ENCODE measurements around the gene CCDC178.

CCDC178 gene

DNA sequence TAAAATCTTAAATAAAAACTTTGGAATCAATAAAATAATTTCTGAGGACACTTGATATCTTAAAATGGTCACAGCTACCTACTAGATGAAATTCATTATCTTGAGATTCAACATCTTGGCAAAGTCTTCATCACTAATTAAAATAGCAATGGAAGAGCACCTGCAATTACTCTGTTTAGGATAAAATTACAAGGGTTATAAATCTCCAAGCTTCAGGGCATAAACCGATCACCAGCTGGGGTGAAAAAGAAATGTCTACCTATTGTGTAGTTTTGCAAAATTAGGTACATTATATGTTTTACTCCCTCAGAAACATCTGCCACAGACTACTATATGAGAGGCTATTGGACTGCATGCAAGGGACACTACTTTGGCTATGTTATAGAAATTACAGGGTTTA is 327.1 kb downstream of the CCDC178 start:
- DNase-seq: no peak

DNA sequence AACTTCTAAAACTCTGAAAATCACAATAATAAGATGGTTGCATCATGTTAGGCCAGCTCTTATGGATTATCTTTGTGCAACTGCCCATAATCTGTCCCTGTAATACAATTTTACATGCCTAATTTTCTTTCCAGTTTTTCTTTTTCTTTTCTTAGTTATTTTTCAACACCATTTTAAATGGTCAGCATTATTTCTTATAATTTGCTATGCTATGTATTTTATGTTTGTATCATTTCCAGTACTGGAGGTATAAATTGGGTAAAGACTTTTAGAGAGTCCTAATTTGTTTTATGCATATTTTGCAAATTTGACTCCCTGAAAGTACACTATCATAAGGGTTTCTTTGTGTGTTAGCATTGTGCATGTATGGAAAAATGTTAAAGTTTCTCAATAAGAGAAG is 333.0 kb downstream of the CCDC178 start:
- no peak for DNase-seq

DNA sequence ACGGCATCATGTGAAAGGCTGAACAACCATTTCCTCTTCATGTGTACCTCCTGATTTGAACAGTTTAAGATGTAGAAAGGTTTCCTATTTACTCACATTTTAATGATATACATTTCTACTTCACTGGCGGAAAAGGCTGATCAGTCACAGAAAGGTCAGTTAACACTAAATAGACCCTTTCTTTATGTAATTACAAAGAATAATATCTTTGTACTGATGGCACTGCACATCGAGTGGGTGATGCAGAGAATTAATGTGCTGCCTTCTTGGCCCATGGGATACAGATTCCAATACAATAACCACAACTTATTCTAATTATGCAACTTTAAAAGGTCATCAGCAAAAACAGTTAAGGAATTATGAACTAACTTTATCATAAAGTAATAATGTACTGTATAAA is 339.2 kb downstream of the CCDC178 start:
- no peak for DNase-seq

DNA sequence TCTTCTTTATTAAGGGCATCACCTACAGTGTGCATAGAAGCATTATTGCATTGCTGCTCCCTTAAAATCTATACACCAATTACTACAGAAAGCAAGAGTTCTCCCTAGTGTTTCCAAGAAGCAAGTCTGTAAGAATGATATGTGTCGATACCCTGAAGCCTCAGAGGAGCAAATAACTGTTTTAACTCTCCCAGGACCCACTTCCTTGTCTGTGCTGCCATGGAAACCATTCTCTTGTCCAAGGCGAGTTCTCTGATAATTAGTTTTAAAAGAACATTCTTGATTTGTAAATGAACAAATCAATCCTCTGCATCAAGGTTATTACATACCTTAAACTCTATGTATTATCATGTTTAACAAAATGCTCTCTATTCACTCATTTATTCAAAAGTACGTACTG is 340.9 kb downstream of the CCDC178 start:
- no peak for DNase-seq

DNA sequence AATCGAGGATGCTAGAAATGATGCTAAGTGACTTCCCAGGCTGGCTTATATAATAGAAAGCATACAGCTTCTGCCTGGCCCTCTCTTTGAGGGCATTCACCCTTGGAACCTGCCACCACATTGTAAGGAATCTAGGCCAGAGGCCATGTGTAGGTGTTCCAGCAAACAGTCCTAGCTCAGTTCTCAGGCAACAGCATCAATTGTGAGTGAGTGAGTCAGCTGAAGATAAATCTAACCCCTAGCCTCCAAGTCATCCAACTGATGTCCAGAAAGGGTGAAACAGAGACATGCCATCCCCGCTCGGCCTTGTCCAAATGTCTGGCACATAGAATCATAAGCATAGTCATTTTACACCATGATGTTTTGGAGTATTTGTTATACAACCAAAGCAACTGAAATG is 343.4 kb downstream of the CCDC178 start:
- DNase-seq: no peak

DNA sequence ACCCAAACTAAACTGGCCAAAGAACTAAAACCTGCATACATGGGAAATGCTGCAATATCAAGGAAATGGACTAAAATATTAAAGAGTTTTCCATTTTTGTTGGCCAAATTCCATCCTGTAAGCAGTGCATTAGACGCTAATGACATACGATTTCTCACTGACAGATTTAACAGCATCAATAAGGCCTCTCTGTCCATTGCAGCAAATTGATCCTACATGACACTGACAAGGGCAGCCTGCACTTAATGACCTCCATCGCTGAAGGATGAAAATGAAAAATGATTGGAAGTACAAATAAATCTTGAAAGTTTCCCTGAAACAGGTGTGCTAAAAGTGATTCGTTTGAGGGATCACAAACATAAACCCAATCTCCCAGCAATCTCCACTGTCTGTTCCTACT is 350.1 kb downstream of the CCDC178 start:
- DNase-seq: no peak

DNA sequence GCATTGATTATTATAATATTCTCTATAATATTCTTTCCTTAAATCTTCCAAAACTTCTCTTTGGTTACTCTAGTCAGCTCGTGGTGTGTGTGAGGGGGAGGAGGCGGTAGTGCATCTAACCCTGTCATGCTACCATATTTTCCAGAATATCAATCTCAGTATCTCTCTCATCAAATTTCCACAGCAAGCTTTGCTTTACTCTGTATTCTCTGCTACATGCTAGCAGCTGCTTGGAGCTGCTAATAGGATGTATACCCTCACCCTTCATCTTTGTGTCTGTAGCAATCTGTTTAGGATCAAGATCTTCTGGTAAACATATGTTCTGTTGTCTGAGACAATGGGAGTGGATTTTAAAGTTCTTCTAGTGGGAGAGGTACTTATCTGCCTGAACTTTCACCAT is 363.9 kb downstream of the CCDC178 start:
- no peak for DNase-seq

DNA sequence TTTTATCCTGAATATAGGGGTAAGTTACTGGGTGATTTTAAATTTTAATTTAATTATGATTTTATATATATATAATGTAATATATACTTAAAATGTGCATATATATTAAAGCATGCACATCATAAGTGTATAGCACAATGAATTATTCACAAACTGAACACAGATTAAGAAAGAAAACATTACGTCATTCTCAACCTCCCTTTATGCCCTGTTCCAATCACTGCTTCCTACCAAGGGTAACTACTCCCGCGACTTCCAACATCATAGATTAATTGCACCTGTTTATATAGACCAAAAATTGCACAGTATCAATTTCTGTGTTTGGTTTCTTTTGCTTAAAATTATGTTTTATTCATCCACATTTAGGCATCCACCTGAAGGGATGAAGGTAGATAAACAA is 366.4 kb downstream of the CCDC178 start:
- DNase-seq: no peak

DNA sequence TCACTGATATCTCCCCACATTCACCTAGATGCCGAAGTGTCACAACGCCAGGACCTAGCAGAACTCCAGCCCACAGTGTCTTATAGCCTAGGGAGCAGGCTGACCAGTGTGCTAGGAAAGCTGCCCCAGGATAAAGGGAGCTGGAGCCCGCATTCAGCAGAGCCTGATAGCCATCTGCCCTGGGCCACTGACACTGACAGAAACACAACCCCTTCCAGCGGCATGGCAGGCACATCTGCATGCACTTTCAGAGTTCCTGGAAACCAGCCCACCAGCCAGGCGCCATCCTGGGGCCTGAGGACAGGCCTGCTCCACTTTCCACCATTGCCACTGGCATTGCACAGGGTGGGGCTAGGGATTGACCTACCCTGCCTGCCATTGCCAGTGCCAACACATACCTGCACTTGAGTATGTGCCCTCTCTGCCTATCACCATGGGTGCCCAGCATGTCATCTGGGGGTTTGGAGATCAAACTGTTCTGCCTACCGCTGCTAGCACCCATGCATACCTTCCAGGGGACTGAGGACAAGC is 377.6 kb downstream of the CCDC178 start:
- DNase-seq: no peak

DNA sequence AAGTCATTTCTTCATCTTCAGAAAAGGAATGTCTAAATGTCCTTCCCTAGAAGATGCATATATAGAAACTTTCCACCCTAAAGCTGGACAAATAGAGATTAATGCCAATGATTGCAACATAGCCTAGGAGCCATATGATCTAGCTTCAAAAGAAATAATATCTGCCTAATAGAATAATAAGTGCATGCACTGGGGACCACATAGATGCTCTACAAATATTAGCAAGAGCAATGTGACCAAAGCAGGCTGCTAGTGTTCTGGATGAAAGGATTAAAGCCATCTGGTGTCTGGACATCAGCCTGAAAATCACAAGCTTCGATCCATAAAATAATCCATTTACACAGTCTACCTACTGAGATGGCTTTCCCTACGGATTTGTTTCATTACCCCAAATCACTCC is 387.6 kb downstream of the CCDC178 start:
- no peak for DNase-seq

DNA sequence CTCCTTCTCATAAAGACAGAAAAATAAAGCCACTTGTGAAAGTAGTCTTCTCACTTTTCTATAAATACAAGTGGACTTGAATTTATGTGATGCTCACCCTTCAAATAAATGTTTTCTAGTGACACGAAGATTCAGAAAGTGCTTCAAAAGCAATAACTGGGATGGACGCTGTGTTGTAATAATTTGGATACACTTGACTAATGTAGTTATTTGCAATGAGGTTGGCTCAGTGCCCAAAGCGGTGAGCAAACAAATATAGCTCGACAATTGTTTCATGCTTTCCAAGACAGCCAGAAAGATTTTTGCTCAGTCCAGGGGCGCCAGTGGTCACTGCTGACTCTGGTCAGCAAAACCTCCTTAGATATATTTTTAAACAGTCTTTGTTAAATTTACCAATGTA is 389.1 kb downstream of the CCDC178 start:
- DNase-seq: no peak

DNA sequence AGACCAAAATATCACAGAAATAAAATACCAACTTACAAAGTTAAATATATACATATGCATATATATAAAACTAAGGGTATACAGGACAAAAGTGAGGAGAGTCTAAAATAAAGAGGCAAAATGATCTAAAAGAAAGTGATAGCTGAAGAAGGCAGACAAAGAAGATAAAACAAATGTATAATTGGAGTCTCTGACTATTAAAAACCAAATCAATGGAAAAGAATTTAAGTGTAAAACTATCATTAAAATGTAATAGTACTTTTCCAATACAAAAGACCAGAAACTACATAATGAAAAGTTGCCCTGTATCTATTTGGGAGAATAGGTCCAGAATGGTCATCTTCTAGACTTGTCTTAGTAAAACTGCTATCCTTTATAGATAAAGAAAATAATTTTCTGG is 400.3 kb downstream of the CCDC178 start:
- no peak for DNase-seq

DNA sequence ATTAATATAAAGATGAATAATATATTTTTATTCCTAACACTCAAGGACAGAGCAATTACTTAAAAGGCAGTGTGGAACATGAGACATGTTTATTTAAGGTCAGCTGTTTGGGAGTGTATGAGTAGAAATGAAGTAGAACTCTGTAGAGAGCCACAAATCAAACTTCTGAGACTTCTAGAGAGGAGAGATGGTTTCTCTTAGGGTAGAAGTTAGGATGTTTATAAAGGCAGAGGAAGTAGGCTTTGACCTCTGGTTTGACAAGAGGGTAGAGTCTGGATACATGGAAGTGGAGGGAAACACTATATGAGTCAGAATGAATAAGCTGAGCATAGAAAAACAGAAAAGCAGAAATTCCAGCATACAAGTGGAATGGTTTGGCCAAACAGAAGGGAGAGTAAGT is 405.6 kb downstream of the CCDC178 start:
- DNase-seq: no peak

DNA sequence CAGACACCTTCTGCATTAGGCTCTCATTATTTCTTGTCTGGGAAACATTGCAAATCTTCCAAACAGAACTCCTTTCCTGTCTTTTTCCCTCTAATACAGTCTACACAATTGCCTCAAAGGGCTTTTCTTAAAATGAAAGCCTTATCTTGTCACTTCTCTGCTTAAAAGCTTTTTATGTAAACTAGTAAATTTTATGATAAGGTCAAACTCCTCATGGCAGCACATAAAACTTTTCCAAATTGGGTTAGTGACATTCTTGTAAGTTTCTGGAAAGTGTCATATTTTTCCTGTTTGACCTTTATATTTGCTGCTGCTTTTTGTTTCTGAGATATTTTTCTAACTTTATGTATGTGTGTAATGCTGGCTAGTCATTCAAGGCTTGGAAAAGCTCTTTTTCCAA is 406.3 kb downstream of the CCDC178 start:
- no peak for DNase-seq

DNA sequence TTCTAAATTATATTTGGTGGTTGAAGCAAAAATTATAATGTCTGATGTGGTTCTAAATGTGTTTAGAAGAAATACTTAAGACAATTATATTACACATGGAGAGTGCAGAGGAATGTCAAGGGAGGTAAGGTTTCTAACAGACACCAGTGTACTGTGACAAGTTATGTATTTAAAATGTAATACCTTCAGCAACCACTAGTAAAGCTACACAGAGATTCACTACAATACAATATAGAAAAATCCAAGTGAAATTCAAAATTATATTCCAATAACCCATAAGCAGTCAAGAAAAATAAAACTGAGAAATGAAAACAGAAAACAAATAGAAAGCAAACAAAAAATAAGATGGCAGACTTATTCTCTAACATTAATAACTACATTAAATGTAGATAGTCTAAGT is 418.2 kb downstream of the CCDC178 start:
- no peak for DNase-seq

DNA sequence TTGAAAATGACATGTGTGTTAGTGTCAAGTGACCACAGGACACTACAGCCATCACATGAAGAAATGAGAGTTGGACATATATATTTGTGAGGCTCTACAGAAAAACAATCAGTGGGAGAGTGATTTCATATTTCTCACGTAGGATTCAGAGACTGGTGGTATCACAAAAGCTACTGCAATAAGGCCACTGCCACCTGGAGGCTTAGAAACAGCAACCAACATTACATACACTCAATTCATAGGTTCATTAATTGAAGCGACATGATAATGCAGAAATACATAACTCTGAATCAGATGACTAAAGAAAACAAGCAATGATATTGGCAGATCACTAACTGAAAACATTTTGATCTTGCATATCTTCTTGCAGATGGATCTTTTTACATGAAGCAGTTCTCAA is 419.6 kb downstream of the CCDC178 start:
- no peak for DNase-seq

DNA sequence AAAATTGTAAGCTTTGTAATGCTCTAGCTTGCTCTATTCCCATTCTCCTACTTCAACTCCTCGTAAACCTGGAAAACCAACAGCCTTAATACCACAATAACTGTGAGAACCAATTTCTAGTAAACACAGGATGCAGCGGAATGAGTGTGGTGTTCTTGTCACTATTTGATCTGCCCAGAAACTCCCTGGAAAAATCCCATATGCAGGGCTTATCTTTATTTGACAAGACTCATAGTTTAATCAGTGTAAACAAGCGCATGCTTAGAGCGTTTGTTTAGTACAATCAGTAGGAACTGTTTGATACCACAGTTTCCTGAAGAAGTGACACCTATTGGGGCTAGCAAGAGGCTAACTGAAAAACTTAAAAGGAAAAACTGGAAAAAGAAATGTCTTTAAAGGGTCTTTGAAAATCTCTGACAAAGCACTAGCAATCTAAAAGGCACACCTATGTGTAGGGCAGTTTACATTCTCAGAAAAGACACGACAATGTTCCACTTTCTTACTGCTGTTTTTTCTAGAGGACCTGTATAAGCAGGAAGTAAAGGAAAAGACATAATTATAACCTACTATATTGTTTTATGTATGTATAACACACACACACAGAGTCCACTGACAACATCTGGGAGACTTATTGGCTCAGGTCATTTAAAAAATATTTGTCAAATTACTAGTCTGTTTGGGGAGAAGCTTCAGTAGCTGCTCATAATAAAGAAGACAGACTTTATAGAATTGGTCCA is 426.3 kb downstream of the CCDC178 start:
- DNase-seq: no peak

DNA sequence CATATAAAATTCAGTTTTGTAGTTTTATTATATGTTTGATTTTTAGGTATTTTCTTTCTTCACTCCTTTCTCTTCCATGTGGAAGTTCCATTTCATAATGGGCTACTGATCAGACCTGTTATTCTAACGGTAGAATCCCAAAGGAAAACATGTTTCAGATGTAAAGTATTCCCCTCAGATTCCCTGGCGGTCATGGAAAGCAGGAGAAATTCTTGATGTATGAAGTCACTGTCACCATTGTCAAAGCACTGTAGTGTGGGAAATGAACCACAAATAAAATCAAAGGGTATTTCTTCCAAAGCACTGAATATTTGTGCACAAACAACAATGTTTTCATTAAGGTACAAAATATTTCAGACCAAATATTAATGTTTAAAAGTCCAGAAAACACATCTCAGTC is 430.4 kb downstream of the CCDC178 start:
- no peak for DNase-seq

DNA sequence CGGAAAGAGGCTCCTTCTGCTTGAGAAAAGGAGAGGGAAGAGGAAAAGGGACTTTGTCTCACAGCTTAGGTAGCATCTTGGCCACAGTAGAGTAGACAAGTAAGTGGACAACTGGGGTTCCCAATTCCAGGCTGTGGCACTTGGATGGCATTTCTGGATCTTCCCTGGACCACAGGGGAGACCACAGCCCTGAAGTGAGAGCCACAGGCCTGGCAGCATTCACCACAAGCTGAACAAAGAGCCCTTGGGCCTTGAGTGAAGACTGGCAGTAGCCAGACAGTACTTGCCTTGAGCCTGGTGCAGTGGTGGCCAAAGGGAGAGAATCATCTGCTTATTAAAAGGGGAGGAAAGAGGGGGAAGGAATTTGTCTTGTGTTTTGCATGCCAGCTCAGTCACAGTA is 441.6 kb downstream of the CCDC178 start:
- no peak for DNase-seq

DNA sequence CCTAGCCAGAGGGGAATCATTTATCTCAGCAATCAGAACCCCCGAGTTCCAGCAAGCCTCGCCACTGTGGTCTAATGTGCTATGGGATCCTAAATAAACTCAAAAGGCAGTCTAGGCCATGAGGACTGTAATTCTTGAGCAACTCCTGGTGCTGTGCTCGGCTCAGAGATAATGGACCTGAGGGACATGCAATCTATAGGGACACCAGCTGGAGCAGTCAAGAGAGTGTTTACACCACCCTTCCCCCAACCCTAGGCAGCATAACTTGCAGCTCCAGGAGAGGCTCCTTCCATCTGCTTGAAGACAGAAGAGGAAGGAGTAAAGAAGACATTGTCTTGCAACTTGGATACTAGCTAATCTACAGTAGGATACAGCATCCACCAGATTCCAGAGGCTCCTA is 442.2 kb downstream of the CCDC178 start:
- no peak for DNase-seq

DNA sequence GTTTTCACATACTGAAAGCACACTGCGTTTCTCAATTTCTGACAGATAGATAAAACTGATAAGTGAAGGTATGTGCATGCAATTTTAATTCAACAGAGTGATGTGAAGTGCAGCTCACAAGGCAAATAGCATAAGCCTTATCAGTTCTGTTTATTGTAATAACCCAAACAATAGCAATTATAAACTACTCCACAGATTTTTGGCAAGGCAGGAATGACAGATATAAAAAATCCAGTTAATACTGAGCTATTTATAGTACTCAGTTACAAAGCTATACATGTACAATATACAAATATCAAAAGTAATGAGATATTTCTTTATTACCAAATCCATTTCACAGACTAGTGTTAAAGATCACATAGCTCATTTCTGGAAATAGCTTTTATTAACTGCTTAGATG is 456.8 kb downstream of the CCDC178 start:
- DNase-seq: no peak

DNA sequence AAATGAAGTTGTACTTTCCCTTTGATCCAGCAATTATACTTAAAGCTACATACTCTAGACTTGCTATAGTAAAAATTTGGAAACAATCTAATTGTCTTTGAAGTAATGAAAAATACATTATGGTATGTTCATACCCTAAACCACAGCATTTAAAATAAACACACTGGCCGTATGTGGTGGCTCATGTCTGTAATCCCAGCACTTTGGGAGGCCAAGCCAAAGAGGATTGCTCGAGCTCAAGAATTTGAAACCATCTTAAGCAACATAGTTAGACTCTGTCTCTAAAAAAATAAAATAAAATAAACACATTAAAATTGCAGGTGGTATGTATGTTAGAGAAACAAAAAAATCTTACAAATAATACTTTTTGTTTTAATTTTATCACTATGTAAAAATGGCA is 459.6 kb downstream of the CCDC178 start:
- no peak for DNase-seq

DNA sequence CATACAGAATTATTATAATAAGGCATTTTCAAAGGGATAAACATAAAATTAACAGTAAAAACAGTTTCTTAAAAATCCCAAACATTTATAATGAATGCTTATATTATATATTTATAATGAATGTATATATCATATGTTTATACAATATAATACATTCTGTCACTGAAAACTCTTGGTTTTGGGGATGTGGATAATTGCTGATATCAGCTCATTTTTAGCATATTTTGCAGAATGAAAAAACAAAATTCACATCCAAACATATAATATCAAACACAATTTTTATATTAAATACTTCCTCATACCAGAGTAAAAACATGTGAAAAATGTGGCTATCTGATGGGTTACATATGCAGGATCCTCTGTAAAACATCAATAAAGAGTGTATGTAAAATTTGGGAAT is 465.0 kb downstream of the CCDC178 start:
- DNase-seq: no peak

DNA sequence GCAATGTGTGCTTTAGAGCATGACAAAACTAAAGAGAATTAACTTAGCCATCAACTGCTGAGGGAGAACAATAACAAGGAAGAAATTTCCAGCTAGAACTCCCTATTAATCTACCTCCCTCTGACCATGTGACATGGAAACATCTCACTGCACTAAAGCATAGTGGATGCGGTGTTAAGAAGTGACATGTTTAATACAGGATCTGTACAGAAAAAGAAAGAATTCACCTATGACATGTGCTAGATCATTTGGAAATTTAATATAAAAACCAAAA is 465.4 kb downstream of the CCDC178 start:
- no peak for DNase-seq

DNA sequence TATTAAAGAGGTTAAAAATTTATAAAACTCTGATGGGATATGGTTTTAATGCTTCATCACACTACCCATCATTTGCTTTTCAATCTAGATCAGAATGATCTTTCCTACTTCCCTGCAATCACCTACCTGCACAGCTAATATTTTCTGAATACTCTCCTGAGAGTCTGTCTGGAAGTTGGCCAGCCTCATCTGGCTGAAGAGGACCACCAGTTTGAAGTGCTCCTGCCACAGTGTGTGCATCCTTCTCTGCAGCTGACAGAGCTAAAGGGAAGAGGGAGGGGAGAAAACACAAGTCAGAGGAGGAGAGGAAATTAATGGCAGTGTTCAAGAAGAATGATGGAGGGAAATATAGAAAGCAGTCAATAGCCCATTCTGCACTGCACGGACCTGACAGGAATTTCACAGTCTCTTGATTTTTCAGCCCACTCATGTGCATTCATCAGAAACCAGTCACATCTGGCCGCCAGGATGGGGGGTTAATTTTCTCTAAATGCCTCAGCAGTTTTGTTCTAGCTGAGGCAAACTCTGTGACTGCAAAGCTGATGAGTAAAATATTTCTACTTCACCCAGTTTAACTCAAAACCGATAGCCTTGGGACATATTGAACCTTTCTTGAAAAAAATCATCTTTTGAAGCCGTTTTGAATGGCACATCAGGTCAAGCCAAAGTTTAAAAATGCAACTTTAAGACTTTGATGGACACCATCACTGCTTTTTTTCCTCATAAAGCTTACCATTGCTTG is 465.9 kb downstream of the CCDC178 start:
- DNase-seq: no peak

Measured in activated gamma-delta T cell treated with Interleukin-2 at 50 U/mL for 16 hours (primary cell).